Left ventricle myocardium inferior (tissue), 1 donor: ENCODE measurements around the gene MTERF2. TPM values are rescaled to one million over a fixed set of nuclear protein-coding genes. Genes with fewer than 3 reads are reported as not detected.
A peak's percentile ranks its signal among the peaks of the same experiment; 100 is the strongest.

Experiments used
- DNase-seq: peaks from one replicate; pipeline ENCODE4 v3.0.0-alpha.2; 2020
- H3K27ac ChIP-seq: fragments of 200-600 bp; replicated peaks from 2 replicates; pipeline ENCODE4 v1.8.0; 2021
- H3K27me3 ChIP-seq: fragments of 200-600 bp; 2 replicates; pipeline ENCODE4 v1.8.0; 2021; ENCODE audit warnings: low read depth
- H3K36me3 ChIP-seq: fragments of 200-600 bp; 2 replicates; pipeline ENCODE4 v1.8.0; 2021
- H3K4me1 ChIP-seq: fragments of 200-600 bp; 2 replicates; pipeline ENCODE4 v1.8.0; 2021
- H3K4me3 ChIP-seq: fragments of 200-600 bp; 2 replicates; pipeline ENCODE4 v1.8.0; 2021; ENCODE audit warnings: mild to moderate bottlenecking, moderate library complexity
- H3K9me3 ChIP-seq: fragments of 200-600 bp; replicated peaks from 2 replicates; pipeline ENCODE4 v1.8.0; 2021
- CTCF ChIP-seq: fragments of 200-600 bp; IDR thresholded peaks from 2 replicates; pipeline ENCODE4 v1.8.0; 2021; ENCODE audit warnings: antibody characterized with exemption, mild to moderate bottlenecking, borderline replicate concordance
- intact Hi-C: fragments of 100-400 bp; cut with micrococcal nuclease; formaldehyde crosslinking; loops from one replicate; pipeline ENCODE4 v1.11.0; 2022
- total RNA-seq: library from RNA; stranded (reverse); fragmentation: NEBNext Ultra II Directional; extraction: Animal tissue kit (Norgen Biotek cat#: 25700); gene quantifications from one replicate; pipeline ENCODE4 v1.2.1, GENCODE V29; 2021
- donor health status: DM: no; HTN: yes; CAD: no; lungs with severe emphysema.

Gene MTERF2
- total RNA-seq, 1 donor from 2014 or later, result 35.6 TPM

- intact Hi-C loops, result no loop called here
- TF ChIP-seq CTCF, result no peak
Measured at GRCh38 chr12:106986135-106986534, 811 bp downstream of the MTERF2 start.

GRCh38 chr12:106985479-106985878 lies 1.5 kb downstream of the MTERF2 start:
- Histone ChIP-seq H3K36me3 (peaks cover 11% of the 10 kb centered on the region), H3K27me3 (no peaks in the 10 kb centered on the region), H3K9me3 (no peaks in the 10 kb centered on the region), H3K4me3 (peak overlapping the region; percentile 83), H3K4me1 (peaks cover 59% of the 10 kb centered on the region), H3K27ac (no peak overlapping the region)
- DNase-seq, result no peak
- intact Hi-C loops, result no loop called here
- TF ChIP-seq CTCF, result no peak

More at GRCh38 chr12:106986135-106986534, 811 bp downstream of the MTERF2 start:
- Histone ChIP-seq H3K4me1 (peaks cover 52% of the 10 kb centered on the region), H3K4me3 (peak overlapping the region; percentile 83), H3K27me3 (no peaks in the 10 kb centered on the region), H3K36me3 (peaks cover 11% of the 10 kb centered on the region), H3K27ac (peak overlapping the region; percentile 91), H3K9me3 (no peaks in the 10 kb centered on the region)
- DNase-seq, result no peak

- no peaks in the 10 kb centered on the region for H3K27me3 ChIP-seq
- H3K4me1 ChIP-seq, result peaks cover 67% of the 10 kb centered on the region
- H3K27ac ChIP-seq, result no peak overlapping the region
- no peak overlapping the region for H3K4me3 ChIP-seq
- DNase-seq, result no peak
- TF ChIP-seq CTCF, result no peak
- intact Hi-C loops, result no loop called here
- no peaks in the 10 kb centered on the region for H3K9me3 ChIP-seq
- H3K36me3 ChIP-seq, result peaks cover 11% of the 10 kb centered on the region
Measured at GRCh38 chr12:106984588-106985137, 2.3 kb downstream of the MTERF2 start.

GRCh38 chr12:106982229-106982628 lies 4.7 kb downstream of the MTERF2 start:
- DNase-seq, result no peak
- Histone ChIP-seq H3K4me1 (peaks cover 84% of the 10 kb centered on the region), H3K27me3 (no peaks in the 10 kb centered on the region), H3K36me3 (peaks cover 11% of the 10 kb centered on the region), H3K9me3 (no peaks in the 10 kb centered on the region), H3K27ac (no peak overlapping the region), H3K4me3 (no peak overlapping the region)
- no peak for TF ChIP-seq CTCF
- intact Hi-C loops, result no loop called here

GRCh38 chr12:106981788-106982187 lies 5.2 kb downstream of the MTERF2 start:
- no peak for DNase-seq
- no peaks in the 10 kb centered on the region for H3K27me3 ChIP-seq
- no peak overlapping the region for H3K27ac ChIP-seq
- H3K4me3 ChIP-seq, result no peak overlapping the region
- peaks cover 11% of the 10 kb centered on the region for H3K36me3 ChIP-seq
- TF ChIP-seq CTCF, result no peak
- no peaks in the 10 kb centered on the region for H3K9me3 ChIP-seq
- intact Hi-C loops, result no loop called here
- H3K4me1 ChIP-seq, result peaks cover 87% of the 10 kb centered on the region

GRCh38 chr12:106980944-106981343 lies 6.0 kb downstream of the MTERF2 start:
- TF ChIP-seq CTCF, result no peak
- H3K4me1 ChIP-seq, result peaks cover 87% of the 10 kb centered on the region
- no peak for DNase-seq
- H3K27ac ChIP-seq, result peak overlapping the region; percentile 12
- no peak overlapping the region for H3K4me3 ChIP-seq
- H3K27me3 ChIP-seq, result no peaks in the 10 kb centered on the region
- peaks cover 11% of the 10 kb centered on the region for H3K36me3 ChIP-seq
- intact Hi-C loops, result no loop called here
- H3K9me3 ChIP-seq, result no peaks in the 10 kb centered on the region
